ENCODE results near the gene ANGPTL4. TPM values are rescaled to one million over a fixed set of nuclear protein-coding genes. Genes with fewer than 3 reads are reported as not detected.
A peak's percentile ranks its signal among the peaks of the same experiment; 100 is the strongest.

Gene ANGPTL4
- total RNA-seq, 1 donor = 1.1 TPM

DNA sequence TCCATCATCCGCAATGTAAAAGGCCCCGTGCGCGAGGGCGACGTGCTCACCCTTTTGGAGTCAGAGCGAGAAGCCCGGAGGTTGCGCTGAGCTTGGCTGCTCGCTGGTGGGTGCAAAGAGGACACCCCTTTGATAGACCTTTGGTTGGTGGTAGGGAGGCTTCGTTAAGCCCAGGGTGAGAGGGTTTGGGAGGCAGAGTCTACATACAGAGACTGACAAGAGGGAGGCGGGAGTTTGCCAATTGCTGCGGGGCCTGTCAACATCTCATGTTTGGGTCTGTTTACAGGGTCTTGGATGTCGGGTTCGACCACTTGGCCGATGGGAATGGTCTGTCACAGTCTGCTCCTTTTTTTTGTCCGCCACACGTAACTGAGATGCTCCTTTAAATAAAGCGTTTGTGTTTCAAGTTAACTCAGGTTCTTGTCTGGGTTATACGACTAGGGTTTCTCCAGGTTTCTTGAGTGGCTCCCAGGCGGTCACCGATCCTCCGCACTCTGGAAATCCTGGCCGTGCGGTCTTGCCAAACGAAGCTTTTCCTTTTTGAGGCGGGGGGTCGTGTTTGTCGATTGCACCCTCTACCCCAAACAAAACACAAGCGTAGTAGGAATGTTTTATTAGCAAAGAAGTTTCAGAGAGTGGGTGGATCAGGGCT, 41.8 kb upstream of the ANGPTL4 start:
- Histone ChIP-seq H3K4me2 (ENCODE audit: insufficient read depth, low read length) (peak overlapping the region; percentile 96), H3K27me3 (ENCODE audit: insufficient read depth, low read length) (no peaks in the 10 kb centered on the region), H3K4me3 (ENCODE audit: insufficient read depth, low read length) (peak overlapping the region; percentile 96), H2AFZ (ENCODE audit: low read length) (no peak overlapping the region), H3K36me3 (ENCODE audit: insufficient read depth, low read length) (peaks cover 18% of the 10 kb centered on the region), H3K79me2 (ENCODE audit: insufficient read depth, low read length) (peaks cover 43% of the 10 kb centered on the region), H3K9me3 (ENCODE audit: low read depth, low read length) (no peaks in the 10 kb centered on the region), H3K4me1 (ENCODE audit: insufficient read depth, low read length) (peaks cover 25% of the 10 kb centered on the region), H4K20me1 (ENCODE audit: insufficient read depth, low read length) (peaks cover 29% of the 10 kb centered on the region), H3K27ac (ENCODE audit: low read depth, low read length) (peak overlapping the region; percentile 83)
- TF ChIP-seq, protein P1, sequence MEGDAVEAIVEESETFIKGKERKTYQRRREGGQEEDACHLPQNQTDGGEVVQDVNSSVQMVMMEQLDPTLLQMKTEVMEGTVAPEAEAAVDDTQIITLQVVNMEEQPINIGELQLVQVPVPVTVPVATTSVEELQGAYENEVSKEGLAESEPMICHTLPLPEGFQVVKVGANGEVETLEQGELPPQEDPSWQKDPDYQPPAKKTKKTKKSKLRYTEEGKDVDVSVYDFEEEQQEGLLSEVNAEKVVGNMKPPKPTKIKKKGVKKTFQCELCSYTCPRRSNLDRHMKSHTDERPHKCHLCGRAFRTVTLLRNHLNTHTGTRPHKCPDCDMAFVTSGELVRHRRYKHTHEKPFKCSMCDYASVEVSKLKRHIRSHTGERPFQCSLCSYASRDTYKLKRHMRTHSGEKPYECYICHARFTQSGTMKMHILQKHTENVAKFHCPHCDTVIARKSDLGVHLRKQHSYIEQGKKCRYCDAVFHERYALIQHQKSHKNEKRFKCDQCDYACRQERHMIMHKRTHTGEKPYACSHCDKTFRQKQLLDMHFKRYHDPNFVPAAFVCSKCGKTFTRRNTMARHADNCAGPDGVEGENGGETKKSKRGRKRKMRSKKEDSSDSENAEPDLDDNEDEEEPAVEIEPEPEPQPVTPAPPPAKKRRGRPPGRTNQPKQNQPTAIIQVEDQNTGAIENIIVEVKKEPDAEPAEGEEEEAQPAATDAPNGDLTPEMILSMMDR (IDR thresholded peaks at IDR 0.05; ENCODE audit: extremely low read depth, low read depth, low read length) = no peak
- DNase-seq (ENCODE audit: insufficient read length, low spot score, missing footprints) = peak; percentile 78

DNA sequence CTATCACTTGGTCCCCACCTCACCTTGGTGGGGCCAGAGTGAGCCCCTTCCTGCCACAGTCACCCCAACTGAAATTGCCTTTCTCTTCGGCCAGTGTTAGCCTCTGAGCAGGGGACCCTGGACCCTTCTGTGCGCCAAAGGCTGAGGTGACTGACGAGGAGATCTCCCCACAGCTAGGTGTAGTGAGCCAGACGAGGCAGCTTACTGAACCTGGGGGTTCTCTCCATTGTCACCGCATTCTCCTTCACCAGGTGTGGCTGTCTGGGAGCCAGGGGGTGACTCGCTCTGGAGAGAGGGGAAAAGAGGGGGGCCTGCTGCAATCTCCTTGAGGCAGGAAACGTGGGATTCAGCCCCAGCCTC, 41.3 kb upstream of the ANGPTL4 start:
- H3K4me2 ChIP-seq (ENCODE audit: insufficient read depth, low read length) = peak overlapping the region; percentile 96
- H3K36me3 ChIP-seq (ENCODE audit: insufficient read depth, low read length) = peaks cover 18% of the 10 kb centered on the region
- TF ChIP-seq, protein P1 (IDR thresholded peaks at IDR 0.05; ENCODE audit: extremely low read depth, low read depth, low read length) = no peak
- H2AFZ ChIP-seq (ENCODE audit: low read length) = no peak overlapping the region
- peaks cover 29% of the 10 kb centered on the region for H4K20me1 ChIP-seq (ENCODE audit: insufficient read depth, low read length)
- peaks cover 43% of the 10 kb centered on the region for H3K79me2 ChIP-seq (ENCODE audit: insufficient read depth, low read length)
- no peak overlapping the region for H3K27ac ChIP-seq (ENCODE audit: low read depth, low read length)
- peaks cover 25% of the 10 kb centered on the region for H3K4me1 ChIP-seq (ENCODE audit: insufficient read depth, low read length)
- peak overlapping the region; percentile 96 for H3K4me3 ChIP-seq (ENCODE audit: insufficient read depth, low read length)
- H3K9me3 ChIP-seq (ENCODE audit: low read depth, low read length) = no peaks in the 10 kb centered on the region
- DNase-seq (ENCODE audit: insufficient read length, low spot score, missing footprints) = no peak
- no peaks in the 10 kb centered on the region for H3K27me3 ChIP-seq (ENCODE audit: insufficient read depth, low read length)

GRCh38 chr19:8323781-8324185, 40.2 kb upstream of the ANGPTL4 start:
- Histone ChIP-seq H3K4me3 (ENCODE audit: insufficient read depth, low read length) (no peak overlapping the region), H3K4me2 (ENCODE audit: insufficient read depth, low read length) (no peak overlapping the region), H3K9me3 (ENCODE audit: low read depth, low read length) (no peaks in the 10 kb centered on the region), H2AFZ (ENCODE audit: low read length) (no peak overlapping the region), H3K27ac (ENCODE audit: low read depth, low read length) (no peak overlapping the region), H3K4me1 (ENCODE audit: insufficient read depth, low read length) (peaks cover 25% of the 10 kb centered on the region), H3K79me2 (ENCODE audit: insufficient read depth, low read length) (peaks cover 40% of the 10 kb centered on the region), H4K20me1 (ENCODE audit: insufficient read depth, low read length) (peaks cover 29% of the 10 kb centered on the region), H3K36me3 (ENCODE audit: insufficient read depth, low read length) (peaks cover 18% of the 10 kb centered on the region), H3K27me3 (ENCODE audit: insufficient read depth, low read length) (no peaks in the 10 kb centered on the region)
- TF ChIP-seq, protein P1 (IDR thresholded peaks at IDR 0.05; ENCODE audit: extremely low read depth, low read depth, low read length) = no peak
- DNase-seq (ENCODE audit: insufficient read length, low spot score, missing footprints) = no peak

DNA sequence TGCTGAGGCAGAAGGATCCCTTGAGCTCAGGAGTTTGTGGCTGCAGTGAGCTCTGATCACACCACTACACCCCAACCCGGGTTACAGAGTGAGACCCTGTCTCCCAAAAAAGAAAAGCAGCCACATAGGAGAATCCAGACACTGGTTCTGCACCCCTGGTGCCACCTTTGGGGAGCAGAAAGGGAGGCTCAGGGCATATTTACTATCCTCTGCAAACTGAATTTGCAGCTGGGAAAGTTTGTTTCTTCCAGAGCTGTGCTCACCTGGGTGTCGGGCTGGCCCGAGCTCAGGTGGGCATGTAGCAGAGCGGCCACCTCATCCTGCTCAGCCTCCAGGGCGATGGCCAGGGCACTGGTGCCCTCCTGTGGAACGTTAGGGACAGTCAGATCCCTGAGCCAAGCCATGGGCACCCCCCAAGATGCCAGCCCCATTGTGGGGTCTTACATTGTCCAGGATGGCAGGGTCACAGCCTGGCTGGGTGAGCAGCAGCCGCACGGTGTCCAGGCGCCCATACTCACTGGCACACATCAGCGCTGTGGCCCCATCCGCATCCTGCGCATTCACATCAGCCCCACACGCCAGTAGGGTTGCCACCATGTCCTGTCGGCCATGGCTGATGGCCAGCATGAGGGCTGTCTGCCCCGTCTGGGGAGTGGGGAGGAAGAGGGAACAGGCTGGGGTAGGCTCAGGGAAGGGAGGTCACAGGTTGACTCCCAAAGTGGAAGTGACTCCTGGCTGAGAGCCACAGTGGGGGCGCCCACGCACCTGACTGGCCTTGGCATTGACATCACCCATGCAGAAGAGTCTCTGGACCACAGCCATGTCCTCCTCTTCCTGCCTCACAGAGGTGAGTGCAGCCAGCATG, 39.5 kb upstream of the ANGPTL4 start:
- no peak overlapping the region for H3K27ac ChIP-seq (ENCODE audit: low read depth, low read length)
- H3K4me2 ChIP-seq (ENCODE audit: insufficient read depth, low read length) = no peak overlapping the region
- H3K27me3 ChIP-seq (ENCODE audit: insufficient read depth, low read length) = no peaks in the 10 kb centered on the region
- peaks cover 29% of the 10 kb centered on the region for H4K20me1 ChIP-seq (ENCODE audit: insufficient read depth, low read length)
- H3K36me3 ChIP-seq (ENCODE audit: insufficient read depth, low read length) = peaks cover 18% of the 10 kb centered on the region
- DNase-seq (ENCODE audit: insufficient read length, low spot score, missing footprints) = peak; percentile 81
- no peak overlapping the region for H2AFZ ChIP-seq (ENCODE audit: low read length)
- TF ChIP-seq, protein P1 (IDR thresholded peaks at IDR 0.05; ENCODE audit: extremely low read depth, low read depth, low read length) = no peak
- no peaks in the 10 kb centered on the region for H3K9me3 ChIP-seq (ENCODE audit: low read depth, low read length)
- H3K4me3 ChIP-seq (ENCODE audit: insufficient read depth, low read length) = no peak overlapping the region
- H3K4me1 ChIP-seq (ENCODE audit: insufficient read depth, low read length) = peaks cover 23% of the 10 kb centered on the region
- H3K79me2 ChIP-seq (ENCODE audit: insufficient read depth, low read length) = peaks cover 38% of the 10 kb centered on the region
